ENCODE measurements around the gene KLHL15.

KLHL15 gene

DNA sequence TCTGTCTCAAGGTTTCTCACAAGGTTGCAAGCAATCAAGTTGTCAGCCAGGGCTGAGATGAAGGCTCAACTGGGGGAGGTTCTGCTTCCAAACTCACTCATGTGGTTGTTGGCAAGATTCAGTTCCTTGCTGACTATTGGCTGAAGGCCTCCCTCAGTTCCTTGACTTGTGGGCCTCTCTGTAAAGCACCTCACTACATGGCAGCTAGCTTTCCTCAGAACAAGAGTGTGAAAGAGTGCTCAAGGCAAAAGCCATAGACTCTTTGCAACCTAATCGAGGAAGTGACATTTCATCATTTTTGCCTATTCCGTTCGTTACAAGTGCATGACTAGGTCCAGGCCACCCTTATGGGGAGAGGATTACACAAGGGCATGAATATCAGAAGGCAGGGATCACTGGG, 67.2 kb downstream of the KLHL15 start:
- no peak for TF ChIP-seq TCF12 (IDR thresholded peaks at IDR 0.05; ENCODE audit: low read depth)
- TF ChIP-seq, protein P1, sequence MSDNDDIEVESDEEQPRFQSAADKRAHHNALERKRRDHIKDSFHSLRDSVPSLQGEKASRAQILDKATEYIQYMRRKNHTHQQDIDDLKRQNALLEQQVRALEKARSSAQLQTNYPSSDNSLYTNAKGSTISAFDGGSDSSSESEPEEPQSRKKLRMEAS (IDR thresholded peaks at IDR 0.05) = no peak
- no peak for TF ChIP-seq TEAD4 (IDR thresholded peaks at IDR 0.05)

DNA sequence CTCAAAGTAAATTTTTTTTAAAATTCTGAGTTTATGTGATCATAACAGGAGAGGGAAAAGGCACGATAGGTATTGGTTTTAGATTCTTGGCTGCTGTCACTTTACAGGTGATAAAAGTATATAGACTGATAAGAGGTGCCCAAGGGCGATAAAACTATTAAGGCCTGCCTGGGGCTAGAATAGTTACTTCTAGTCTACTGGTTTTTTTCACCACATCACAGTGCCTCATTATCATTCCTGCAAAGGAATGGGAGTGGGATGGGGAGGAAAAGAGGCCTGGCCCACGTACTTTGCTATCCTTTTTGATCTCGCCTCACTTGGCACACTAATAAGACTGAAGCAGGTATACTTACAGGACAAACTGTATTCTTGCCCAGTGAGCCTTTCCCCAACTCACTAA, 72.6 kb downstream of the KLHL15 start:
- TF ChIP-seq NFIC (IDR thresholded peaks at IDR 0.05) (no peak), ZBTB7A (IDR thresholded peaks at IDR 0.05; ENCODE audit: low read depth) (no peak), YY1 (IDR thresholded peaks at IDR 0.05; ENCODE audit: low read depth) (no peak), CEBPB (IDR thresholded peaks at IDR 0.05) (no peak), TAF1 (IDR thresholded peaks at IDR 0.05; ENCODE audit: low read depth) (no peak), RAD21 (IDR thresholded peaks at IDR 0.05; ENCODE audit: low read depth) (no peak), TCF12 (IDR thresholded peaks at IDR 0.05; ENCODE audit: low read depth) (no peak), TEAD4 (IDR thresholded peaks at IDR 0.05) (no peak), EGR1 (IDR thresholded peaks at IDR 0.05) (no peak), EP300 (IDR thresholded peaks at IDR 0.05; ENCODE audit: borderline replicate concordance) (no peak)
- TF ChIP-seq, protein P1 (IDR thresholded peaks at IDR 0.05) = no peak
- TF ChIP-seq, protein P2, sequence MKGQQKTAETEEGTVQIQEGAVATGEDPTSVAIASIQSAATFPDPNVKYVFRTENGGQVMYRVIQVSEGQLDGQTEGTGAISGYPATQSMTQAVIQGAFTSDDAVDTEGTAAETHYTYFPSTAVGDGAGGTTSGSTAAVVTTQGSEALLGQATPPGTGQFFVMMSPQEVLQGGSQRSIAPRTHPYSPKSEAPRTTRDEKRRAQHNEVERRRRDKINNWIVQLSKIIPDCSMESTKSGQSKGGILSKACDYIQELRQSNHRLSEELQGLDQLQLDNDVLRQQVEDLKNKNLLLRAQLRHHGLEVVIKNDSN (IDR thresholded peaks at IDR 0.05) = no peak

DNA sequence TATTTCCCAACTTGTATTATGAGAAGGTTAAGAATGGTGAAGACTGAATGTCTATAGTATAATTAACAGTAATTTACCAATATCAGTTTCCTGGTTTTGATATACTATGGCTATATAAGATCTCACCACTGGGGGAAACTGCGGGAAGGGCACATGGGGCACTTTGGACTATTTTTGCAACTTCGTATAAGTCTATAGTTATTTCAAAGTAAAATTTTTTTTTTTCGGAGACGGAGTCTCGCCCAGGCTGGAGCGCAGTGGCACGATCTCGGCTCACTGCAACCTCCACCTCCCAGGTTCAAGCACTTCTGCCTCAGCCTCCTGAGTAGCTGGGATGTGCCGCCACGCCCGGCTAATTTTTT, 73.1 kb downstream of the KLHL15 start:
- no peak for TF ChIP-seq CEBPB (IDR thresholded peaks at IDR 0.05)
- TF ChIP-seq EP300 (IDR thresholded peaks at IDR 0.05; ENCODE audit: borderline replicate concordance) = no peak
- no peak for TF ChIP-seq RAD21 (IDR thresholded peaks at IDR 0.05; ENCODE audit: low read depth)
- no peak for TF ChIP-seq YY1 (IDR thresholded peaks at IDR 0.05; ENCODE audit: low read depth)
- no peak for TF ChIP-seq TAF1 (IDR thresholded peaks at IDR 0.05; ENCODE audit: low read depth)
- no peak for TF ChIP-seq CREB1 (IDR thresholded peaks at IDR 0.05; ENCODE audit: low read depth)
- no peak for TF ChIP-seq NFIC (IDR thresholded peaks at IDR 0.05)

- TF ChIP-seq YY1 (IDR thresholded peaks at IDR 0.05; ENCODE audit: low read depth) (no peak), EGR1 (IDR thresholded peaks at IDR 0.05) (no peak), NFIC (IDR thresholded peaks at IDR 0.05) (no peak), EP300 (IDR thresholded peaks at IDR 0.05; ENCODE audit: borderline replicate concordance) (no peak), CEBPB (IDR thresholded peaks at IDR 0.05) (no peak), CREB1 (IDR thresholded peaks at IDR 0.05; ENCODE audit: low read depth) (no peak), FOXM1 (IDR thresholded peaks at IDR 0.05; ENCODE audit: borderline replicate concordance, low read depth) (no peak), TEAD4 (IDR thresholded peaks at IDR 0.05) (no peak), ZBTB7A (IDR thresholded peaks at IDR 0.05; ENCODE audit: low read depth) (no peak), RAD21 (IDR thresholded peaks at IDR 0.05; ENCODE audit: low read depth) (no peak), TAF1 (IDR thresholded peaks at IDR 0.05; ENCODE audit: low read depth) (no peak), TCF12 (IDR thresholded peaks at IDR 0.05; ENCODE audit: low read depth) (no peak)
- TF ChIP-seq, protein P1 (IDR thresholded peaks at IDR 0.05) = no peak
- TF ChIP-seq, protein P2 (IDR thresholded peaks at IDR 0.05) = no peak
Measured at GRCh38 chrX:23952984-23953907, 73.7 kb downstream of the KLHL15 start.

DNA sequence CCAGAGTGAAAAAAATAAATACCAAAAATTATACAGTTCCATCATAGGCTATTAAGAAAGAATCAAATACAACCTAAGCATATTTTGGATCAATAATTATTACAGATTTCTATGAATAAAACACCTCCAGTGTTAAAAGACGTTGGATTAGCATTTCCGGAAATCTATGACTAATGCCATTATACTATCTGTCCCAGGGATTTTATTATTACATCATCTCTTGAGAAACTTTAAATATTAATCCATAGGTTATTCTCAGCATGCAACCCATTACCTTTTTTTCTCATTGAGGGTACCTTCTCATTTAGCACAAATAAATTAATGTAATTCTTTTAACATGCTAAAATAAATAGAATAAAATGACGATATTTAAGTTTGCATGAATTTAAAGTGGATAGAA, 74.6 kb downstream of the KLHL15 start:
- TF ChIP-seq NFIC (IDR thresholded peaks at IDR 0.05) = no peak
- TF ChIP-seq EP300 (IDR thresholded peaks at IDR 0.05; ENCODE audit: borderline replicate concordance) = no peak
- no peak for TF ChIP-seq EGR1 (IDR thresholded peaks at IDR 0.05)
- no peak for TF ChIP-seq TCF12 (IDR thresholded peaks at IDR 0.05; ENCODE audit: low read depth)
- TF ChIP-seq TAF1 (IDR thresholded peaks at IDR 0.05; ENCODE audit: low read depth) = no peak
- TF ChIP-seq, protein P1 (IDR thresholded peaks at IDR 0.05) = no peak

- TF ChIP-seq CEBPB (IDR thresholded peaks at IDR 0.05) = no peak
- no peak for TF ChIP-seq FOXM1 (IDR thresholded peaks at IDR 0.05; ENCODE audit: borderline replicate concordance, low read depth)
- TF ChIP-seq, protein P2 (IDR thresholded peaks at IDR 0.05) = no peak
- TF ChIP-seq CREB1 (IDR thresholded peaks at IDR 0.05; ENCODE audit: low read depth) = no peak
- TF ChIP-seq TAF1 (IDR thresholded peaks at IDR 0.05; ENCODE audit: low read depth) = no peak
- TF ChIP-seq TCF12 (IDR thresholded peaks at IDR 0.05; ENCODE audit: low read depth) = no peak
Measured at GRCh38 chrX:23945206-23945605, 81.8 kb downstream of the KLHL15 start.

- TF ChIP-seq TEAD4 (IDR thresholded peaks at IDR 0.05) (no peak), CEBPB (IDR thresholded peaks at IDR 0.05) (no peak), ZBTB7A (IDR thresholded peaks at IDR 0.05; ENCODE audit: low read depth) (no peak)
- TF ChIP-seq, protein P2 (IDR thresholded peaks at IDR 0.05) = no peak
Measured at GRCh38 chrX:23944234-23944633, 82.8 kb downstream of the KLHL15 start.

- no peak for TF ChIP-seq CREB1 (IDR thresholded peaks at IDR 0.05; ENCODE audit: low read depth)
- no peak for TF ChIP-seq ZBTB7A (IDR thresholded peaks at IDR 0.05; ENCODE audit: low read depth)
- TF ChIP-seq RAD21 (IDR thresholded peaks at IDR 0.05; ENCODE audit: low read depth) = no peak
- TF ChIP-seq EGR1 (IDR thresholded peaks at IDR 0.05) = no peak
- no peak for TF ChIP-seq TEAD4 (IDR thresholded peaks at IDR 0.05)
- no peak for TF ChIP-seq NFIC (IDR thresholded peaks at IDR 0.05)
- TF ChIP-seq, protein P3, sequence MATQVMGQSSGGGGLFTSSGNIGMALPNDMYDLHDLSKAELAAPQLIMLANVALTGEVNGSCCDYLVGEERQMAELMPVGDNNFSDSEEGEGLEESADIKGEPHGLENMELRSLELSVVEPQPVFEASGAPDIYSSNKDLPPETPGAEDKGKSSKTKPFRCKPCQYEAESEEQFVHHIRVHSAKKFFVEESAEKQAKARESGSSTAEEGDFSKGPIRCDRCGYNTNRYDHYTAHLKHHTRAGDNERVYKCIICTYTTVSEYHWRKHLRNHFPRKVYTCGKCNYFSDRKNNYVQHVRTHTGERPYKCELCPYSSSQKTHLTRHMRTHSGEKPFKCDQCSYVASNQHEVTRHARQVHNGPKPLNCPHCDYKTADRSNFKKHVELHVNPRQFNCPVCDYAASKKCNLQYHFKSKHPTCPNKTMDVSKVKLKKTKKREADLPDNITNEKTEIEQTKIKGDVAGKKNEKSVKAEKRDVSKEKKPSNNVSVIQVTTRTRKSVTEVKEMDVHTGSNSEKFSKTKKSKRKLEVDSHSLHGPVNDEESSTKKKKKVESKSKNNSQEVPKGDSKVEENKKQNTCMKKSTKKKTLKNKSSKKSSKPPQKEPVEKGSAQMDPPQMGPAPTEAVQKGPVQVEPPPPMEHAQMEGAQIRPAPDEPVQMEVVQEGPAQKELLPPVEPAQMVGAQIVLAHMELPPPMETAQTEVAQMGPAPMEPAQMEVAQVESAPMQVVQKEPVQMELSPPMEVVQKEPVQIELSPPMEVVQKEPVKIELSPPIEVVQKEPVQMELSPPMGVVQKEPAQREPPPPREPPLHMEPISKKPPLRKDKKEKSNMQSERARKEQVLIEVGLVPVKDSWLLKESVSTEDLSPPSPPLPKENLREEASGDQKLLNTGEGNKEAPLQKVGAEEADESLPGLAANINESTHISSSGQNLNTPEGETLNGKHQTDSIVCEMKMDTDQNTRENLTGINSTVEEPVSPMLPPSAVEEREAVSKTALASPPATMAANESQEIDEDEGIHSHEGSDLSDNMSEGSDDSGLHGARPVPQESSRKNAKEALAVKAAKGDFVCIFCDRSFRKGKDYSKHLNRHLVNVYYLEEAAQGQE (IDR thresholded peaks at IDR 0.05; ENCODE audit: low read depth) = no peak
- no peak for TF ChIP-seq TCF12 (IDR thresholded peaks at IDR 0.05; ENCODE audit: low read depth)
- TF ChIP-seq EP300 (IDR thresholded peaks at IDR 0.05; ENCODE audit: borderline replicate concordance) = no peak
- no peak for TF ChIP-seq FOXM1 (IDR thresholded peaks at IDR 0.05; ENCODE audit: borderline replicate concordance, low read depth)
- no peak for TF ChIP-seq YY1 (IDR thresholded peaks at IDR 0.05; ENCODE audit: low read depth)
- TF ChIP-seq TAF1 (IDR thresholded peaks at IDR 0.05; ENCODE audit: low read depth) = no peak
- TF ChIP-seq, protein P1 (IDR thresholded peaks at IDR 0.05) = no peak
- TF ChIP-seq CEBPB (IDR thresholded peaks at IDR 0.05) = no peak
- TF ChIP-seq, protein P2 (IDR thresholded peaks at IDR 0.05) = no peak
Measured at GRCh38 chrX:23939203-23939602, 87.8 kb downstream of the KLHL15 start.
